GM12878 (cell line): ENCODE measurements around the gene SEPTIN1. TPM values are rescaled to one million over a fixed set of nuclear protein-coding genes. Genes with fewer than 3 reads are reported as not detected.
A peak's percentile ranks its signal among the peaks of the same experiment; 100 is the strongest.

Source experiments
- ATAC-seq: fragments of 200-7000 bp; cut with Tn5 transposase; 3 replicates; pipeline ENCODE4 v1.9.1; 2020; ENCODE audit warnings: mild to moderate bottlenecking, moderate library complexity
- BruUV-seq: library from RNA; stranded (reverse); fragments of 400-500 nt; replicated peaks from 2 replicates; lab custom pipeline; 2021; lab: Mats Ljungman, UMichigan
- CTCF ChIA-PET: fragments of 300-600 bp; sonication (Branson Sonifier 250); formaldehyde crosslinking; extraction: SDS; loops from one replicate; lab custom pipeline; 2021; ENCODE audit warnings: inconsistent platforms; lab: Yijun Ruan, JAX
- POLR2A ChIA-PET: fragments of 350-600 bp; formaldehyde crosslinking; extraction: SDS; loops from one replicate; lab custom pipeline; 2021; ENCODE audit warnings: inconsistent platforms; lab: Charles Lee
- RAD21 ChIA-PET: fragments of 300-600 bp; sonication (Branson Sonifier 250); formaldehyde crosslinking; loops from one replicate; lab custom pipeline; 2023; ENCODE audit warnings: antibody characterized with exemption; ENCODE audit not compliant: unreplicated experiment; lab: Charles Lee
- SMC1A ChIA-PET: fragments of 300-600 bp; sonication (Branson Sonifier 250); formaldehyde crosslinking; loops from one replicate; lab custom pipeline; 2023; ENCODE audit not compliant: unreplicated experiment, uncharacterized antibody; lab: Charles Lee
- DNase-seq: peaks from one replicate; pipeline ENCODE4 v3.0.0-alpha.2; 2011; ENCODE audit warnings: low read depth, low spot score
- FAIRE-seq: peaks from 3 replicates; lab custom pipeline; 2011; peaks lifted over from hg19 to GRCh38; lab: Jason Lieb, UNC
- H2AFZ ChIP-seq: 2 replicates; pipeline ENCODE4 v1.6.0; 2011; ENCODE audit warnings: low read depth, low read length, control low read depth; ENCODE audit not compliant: control insufficient read depth
- H3K27ac ChIP-seq: 2 replicates; pipeline ENCODE4 v1.5.1; 2011; ENCODE audit warnings: control low read depth; ENCODE audit not compliant: control insufficient read depth, insufficient read depth
- H3K27me3 ChIP-seq, 2 experiments: replicated peaks in 1 of 2; 2 replicates each; pipeline versions ENCODE4 v1.6.0 to v1.6.1; 2011; ENCODE audit warnings: low read length in 1 of 2; ENCODE audit not compliant: control insufficient read depth in 2 of 2, insufficient read depth in 2 of 2
- H3K36me3 ChIP-seq, 2 experiments: 2 replicates each; pipeline ENCODE4 v1.5.1; 2011; ENCODE audit warnings: low read length in 1 of 2; ENCODE audit not compliant: control insufficient read depth in 2 of 2, insufficient read depth in 2 of 2
- H3K4me1 ChIP-seq: 2 replicates; pipeline ENCODE4 v1.6.1; 2011; ENCODE audit warnings: mild to moderate bottlenecking, low read length, moderate library complexity, mixed read lengths; ENCODE audit not compliant: control insufficient read depth, insufficient read depth
- H3K4me2 ChIP-seq: 2 replicates; pipeline ENCODE4 v1.6.0; 2011; ENCODE audit warnings: control low read depth; ENCODE audit not compliant: control insufficient read depth, insufficient read depth
- H3K4me3 ChIP-seq: fragments of 200-600 bp; sonication (generic); 2 replicates; pipeline ENCODE4 v1.5.1; 2016
- H3K79me2 ChIP-seq: 2 replicates; pipeline ENCODE4 v1.6.0; 2011; ENCODE audit warnings: low read length; ENCODE audit not compliant: control insufficient read depth, insufficient read depth
- H3K9ac ChIP-seq: 2 replicates; pipeline ENCODE4 v1.8.0; 2011; ENCODE audit warnings: low read length, control low read depth, mixed read lengths; ENCODE audit not compliant: control insufficient read depth, insufficient read depth
- H3K9me3 ChIP-seq: replicated peaks from 3 replicates; pipeline ENCODE4 v1.5.1; 2011; ENCODE audit warnings: mild to moderate bottlenecking, low read length; ENCODE audit not compliant: control insufficient read depth, insufficient read depth
- H4K20me1 ChIP-seq: 2 replicates; pipeline ENCODE4 v1.6.0; 2011; ENCODE audit not compliant: control insufficient read depth, insufficient read depth
- BCL11A ChIP-seq: IDR thresholded peaks from 2 replicates; pipeline ENCODE4 v1.6.1; 2011; ENCODE audit warnings: low read depth, low read length
- EGR1 ChIP-seq, 2 experiments: IDR thresholded peaks; 1 replicate in 1 of 2; 2 replicates in 1 of 2; pipeline ENCODE4 v1.6.1; 2011 to 2012; ENCODE audit warnings: low read depth in 2 of 2, low read length in 2 of 2, borderline replicate concordance in 1 of 2, mild to moderate bottlenecking in 1 of 2, moderate library complexity in 1 of 2
- KLF5 ChIP-seq: fragments of 450-650 bp; IDR thresholded peaks from 2 replicates; pipeline ENCODE4 v1.6.1; 2014; ENCODE audit warnings: mild to moderate bottlenecking; ENCODE audit not compliant: partially characterized antibody
- MTA2 ChIP-seq: fragments of 450-650 bp; IDR thresholded peaks from 2 replicates; pipeline ENCODE4 v1.6.1; 2016; ENCODE audit warnings: low read depth, mild to moderate bottlenecking, moderate library complexity
- POLR2A ChIP-seq: IDR thresholded peaks from 2 replicates; pipeline ENCODE4 v1.6.1; 2011; ENCODE audit warnings: low read depth, mild to moderate bottlenecking, low read length
- SREBF2 ChIP-seq: IDR thresholded peaks from 2 replicates; pipeline ENCODE4 v1.6.1; 2012; ENCODE audit warnings: mild to moderate bottlenecking, low read length
- WGBS: methylation state at CpG from one replicate; pipeline ENCODE4 v1.1.6; 2016; ENCODE audit warnings: low lambda C conversion rate; ENCODE audit not compliant: insufficient replicate concordance, insufficient coverage; ENCODE audit errors: missing lambda C conversion rate; 5-methylcytosine and 5-hydroxymethylcytosine counted together
- in situ Hi-C: fragments of 300-500 bp; cut with MboI; formaldehyde crosslinking; loops from 9 replicates; pipeline ENCODE4 v1.14.3; 2018; ENCODE audit warnings: mixed read lengths
- intact Hi-C: fragments of 100-400 bp; cut with micrococcal nuclease; formaldehyde crosslinking; loops from one replicate; pipeline ENCODE4 v1.14.2; 2022; ENCODE audit not compliant: unreplicated experiment
- polyA plus RNA-seq, 11 experiments: library from polyadenylated mRNA; depleted of rRNA in 4 of 11; unstranded in 6 of 11; stranded (reverse) in 5 of 11; fragments of >200 nt; fragmentation: Nextera tagmentation in 4 of 11; fragmentation: Illumina TruSeq in 1 of 11; extraction: Ambion mirVana in 4 of 11; extraction: Trizol in 1 of 11; gene quantifications; 1 replicate in 1 of 11; 2 replicates in 10 of 11; pipeline versions ENCODE4 v1.2.1 to v1.2.3, GENCODE V29; 2011 to 2016; ENCODE audit warnings: inconsistent platforms in 2 of 11, missing spikeins in 2 of 11, low read depth in 1 of 11
- total RNA-seq, 4 experiments: library from RNA; depleted of rRNA in 3 of 4; stranded (reverse); fragments of >200 nt in 3 of 4; fragmentation: Illumina TruSeq in 1 of 4; extraction: Trizol in 1 of 4; gene quantifications; 2 replicates each; pipeline versions ENCODE4 v1.2.1 to v1.2.3, GENCODE V29; 2013 to 2021
- TF ChIP-seq, protein P1 (sequence below): fragments of 450-650 bp; IDR thresholded peaks from 2 replicates; pipeline ENCODE4 v1.6.1; 2017; ENCODE audit warnings: mild to moderate bottlenecking
- TF ChIP-seq, protein P2 (sequence below): IDR thresholded peaks from 2 replicates; pipeline ENCODE4 v1.6.1; 2012; ENCODE audit warnings: mild to moderate bottlenecking, low read depth, low read length
- TF ChIP-seq, protein P3 (sequence below): IDR thresholded peaks from 2 replicates; pipeline ENCODE4 v1.6.1; 2012; ENCODE audit warnings: low read depth, low read length, improper control_type of control experiment

The SEPTIN1 gene
- total and polyA plus RNA-seq, 10 of the 15 experiments (the other 5 are each of a cell fraction or from before 2014, with no cell fraction given) = 2.8 to 153 (median 94.1) TPM

DNA sequence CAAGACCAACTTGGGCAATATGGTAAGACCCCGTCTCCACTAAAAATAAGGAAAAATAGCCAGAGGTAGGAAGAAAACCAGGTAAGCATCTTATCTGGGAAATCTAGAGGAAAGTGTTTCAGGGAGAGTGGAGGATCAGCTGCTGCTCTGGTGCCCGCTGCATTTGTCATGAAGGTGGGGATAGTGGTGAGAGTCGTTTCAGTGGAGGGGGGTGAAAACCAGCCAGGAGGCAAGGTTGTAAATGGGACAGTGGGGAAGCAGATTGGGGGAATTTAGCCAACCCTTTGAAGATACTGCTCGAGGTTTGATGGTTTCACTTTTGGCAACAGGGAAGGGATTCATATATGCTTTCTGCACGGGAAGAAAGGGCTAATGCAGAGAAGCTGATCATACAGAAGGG lies 38.6 kb upstream of the SEPTIN1 start:
- ChIA-PET SMC1A (interaction anchor here (0.9 to 2.9 kb wide), 3 partner anchors 9 to 13 kb away, joined by 3 to 12 read pairs (median 3); partner anchors contain the start of gene DCTPP1), CTCF (no interaction called here), POLR2A (interaction anchor here (0.6 to 1.1 kb wide), 2 partner anchors 64 to 205 kb away, joined by 5 to 6 read pairs; no protein-coding TSS in a partner anchor), RAD21 (no interaction called here)
- Histone ChIP-seq H3K4me1 (peaks cover 8% of the 10 kb centered on the region), H3K27ac (no peak overlapping the region), H4K20me1 (no peaks in the 10 kb centered on the region), H3K9me3 (no peaks in the 10 kb centered on the region), H3K4me3 (no peak overlapping the region), H3K9ac (no peak overlapping the region), H3K27me3 (no peaks in the 10 kb centered on the region), H3K79me2 (no peaks in the 10 kb centered on the region; the same call in none of the 2 replicates), H3K36me3 (peaks cover 9 to 11% of the 10 kb centered on the region in 2 experiments), H2AFZ (no peak overlapping the region), H3K4me2 (no peak overlapping the region)
- BruUV-seq = no TSS peak
- 50% methylated on average over 5 of the region's 5 CpGs for WGBS
- in situ Hi-C loops (no loop called here), intact Hi-C loops (no loop called here)
- no peak for TF ChIP-seq BCL11A
- TF ChIP-seq KLF5 = no peak
- no peak for TF ChIP-seq SREBF2
- TF ChIP-seq, protein P1, sequence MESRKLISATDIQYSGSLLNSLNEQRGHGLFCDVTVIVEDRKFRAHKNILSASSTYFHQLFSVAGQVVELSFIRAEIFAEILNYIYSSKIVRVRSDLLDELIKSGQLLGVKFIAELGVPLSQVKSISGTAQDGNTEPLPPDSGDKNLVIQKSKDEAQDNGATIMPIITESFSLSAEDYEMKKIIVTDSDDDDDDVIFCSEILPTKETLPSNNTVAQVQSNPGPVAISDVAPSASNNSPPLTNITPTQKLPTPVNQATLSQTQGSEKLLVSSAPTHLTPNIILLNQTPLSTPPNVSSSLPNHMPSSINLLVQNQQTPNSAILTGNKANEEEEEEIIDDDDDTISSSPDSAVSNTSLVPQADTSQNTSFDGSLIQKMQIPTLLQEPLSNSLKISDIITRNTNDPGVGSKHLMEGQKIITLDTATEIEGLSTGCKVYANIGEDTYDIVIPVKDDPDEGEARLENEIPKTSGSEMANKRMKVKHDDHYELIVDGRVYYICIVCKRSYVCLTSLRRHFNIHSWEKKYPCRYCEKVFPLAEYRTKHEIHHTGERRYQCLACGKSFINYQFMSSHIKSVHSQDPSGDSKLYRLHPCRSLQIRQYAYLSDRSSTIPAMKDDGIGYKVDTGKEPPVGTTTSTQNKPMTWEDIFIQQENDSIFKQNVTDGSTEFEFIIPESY = no peak
- TF ChIP-seq, protein P2, sequence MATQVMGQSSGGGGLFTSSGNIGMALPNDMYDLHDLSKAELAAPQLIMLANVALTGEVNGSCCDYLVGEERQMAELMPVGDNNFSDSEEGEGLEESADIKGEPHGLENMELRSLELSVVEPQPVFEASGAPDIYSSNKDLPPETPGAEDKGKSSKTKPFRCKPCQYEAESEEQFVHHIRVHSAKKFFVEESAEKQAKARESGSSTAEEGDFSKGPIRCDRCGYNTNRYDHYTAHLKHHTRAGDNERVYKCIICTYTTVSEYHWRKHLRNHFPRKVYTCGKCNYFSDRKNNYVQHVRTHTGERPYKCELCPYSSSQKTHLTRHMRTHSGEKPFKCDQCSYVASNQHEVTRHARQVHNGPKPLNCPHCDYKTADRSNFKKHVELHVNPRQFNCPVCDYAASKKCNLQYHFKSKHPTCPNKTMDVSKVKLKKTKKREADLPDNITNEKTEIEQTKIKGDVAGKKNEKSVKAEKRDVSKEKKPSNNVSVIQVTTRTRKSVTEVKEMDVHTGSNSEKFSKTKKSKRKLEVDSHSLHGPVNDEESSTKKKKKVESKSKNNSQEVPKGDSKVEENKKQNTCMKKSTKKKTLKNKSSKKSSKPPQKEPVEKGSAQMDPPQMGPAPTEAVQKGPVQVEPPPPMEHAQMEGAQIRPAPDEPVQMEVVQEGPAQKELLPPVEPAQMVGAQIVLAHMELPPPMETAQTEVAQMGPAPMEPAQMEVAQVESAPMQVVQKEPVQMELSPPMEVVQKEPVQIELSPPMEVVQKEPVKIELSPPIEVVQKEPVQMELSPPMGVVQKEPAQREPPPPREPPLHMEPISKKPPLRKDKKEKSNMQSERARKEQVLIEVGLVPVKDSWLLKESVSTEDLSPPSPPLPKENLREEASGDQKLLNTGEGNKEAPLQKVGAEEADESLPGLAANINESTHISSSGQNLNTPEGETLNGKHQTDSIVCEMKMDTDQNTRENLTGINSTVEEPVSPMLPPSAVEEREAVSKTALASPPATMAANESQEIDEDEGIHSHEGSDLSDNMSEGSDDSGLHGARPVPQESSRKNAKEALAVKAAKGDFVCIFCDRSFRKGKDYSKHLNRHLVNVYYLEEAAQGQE = no peak
- TF ChIP-seq, protein P3, sequence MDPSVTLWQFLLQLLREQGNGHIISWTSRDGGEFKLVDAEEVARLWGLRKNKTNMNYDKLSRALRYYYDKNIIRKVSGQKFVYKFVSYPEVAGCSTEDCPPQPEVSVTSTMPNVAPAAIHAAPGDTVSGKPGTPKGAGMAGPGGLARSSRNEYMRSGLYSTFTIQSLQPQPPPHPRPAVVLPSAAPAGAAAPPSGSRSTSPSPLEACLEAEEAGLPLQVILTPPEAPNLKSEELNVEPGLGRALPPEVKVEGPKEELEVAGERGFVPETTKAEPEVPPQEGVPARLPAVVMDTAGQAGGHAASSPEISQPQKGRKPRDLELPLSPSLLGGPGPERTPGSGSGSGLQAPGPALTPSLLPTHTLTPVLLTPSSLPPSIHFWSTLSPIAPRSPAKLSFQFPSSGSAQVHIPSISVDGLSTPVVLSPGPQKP = no peak
- no peak for TF ChIP-seq MTA2
- TF ChIP-seq POLR2A = 0 out of 2 replicates have a peak, but pooled peaks have one; percentile 4
- no peak for TF ChIP-seq EGR1 (IDR thresholded peaks at IDR 0.05; ENCODE audit: borderline replicate concordance in 1 of 2, low read depth in 2 of 2, low read length in 2 of 2)
- no peak for FAIRE-seq
- DNase-seq = no peak
- ATAC-seq = no peak
